LNCaP clone FGC (cell line): ENCODE measurements around the gene ATOH1.

Experiments used
- DNase-seq: peaks from one replicate; pipeline ENCODE4 v3.0.0-alpha.2; 2011; ENCODE audit warnings: low read depth
- H3K4me3 ChIP-seq: 2 replicates; pipeline ENCODE4 v1.5.1; 2011; ENCODE audit warnings: mild to moderate bottlenecking, low read depth, low read length, control low read depth
- TF ChIP-seq, protein P1 (sequence below): IDR thresholded peaks from 2 replicates; pipeline ENCODE4 v1.5.1; 2012; ENCODE audit warnings: mild to moderate bottlenecking; ENCODE audit not compliant: control insufficient read depth, insufficient read depth; ENCODE audit errors: extremely low read depth

The ATOH1 gene

DNA sequence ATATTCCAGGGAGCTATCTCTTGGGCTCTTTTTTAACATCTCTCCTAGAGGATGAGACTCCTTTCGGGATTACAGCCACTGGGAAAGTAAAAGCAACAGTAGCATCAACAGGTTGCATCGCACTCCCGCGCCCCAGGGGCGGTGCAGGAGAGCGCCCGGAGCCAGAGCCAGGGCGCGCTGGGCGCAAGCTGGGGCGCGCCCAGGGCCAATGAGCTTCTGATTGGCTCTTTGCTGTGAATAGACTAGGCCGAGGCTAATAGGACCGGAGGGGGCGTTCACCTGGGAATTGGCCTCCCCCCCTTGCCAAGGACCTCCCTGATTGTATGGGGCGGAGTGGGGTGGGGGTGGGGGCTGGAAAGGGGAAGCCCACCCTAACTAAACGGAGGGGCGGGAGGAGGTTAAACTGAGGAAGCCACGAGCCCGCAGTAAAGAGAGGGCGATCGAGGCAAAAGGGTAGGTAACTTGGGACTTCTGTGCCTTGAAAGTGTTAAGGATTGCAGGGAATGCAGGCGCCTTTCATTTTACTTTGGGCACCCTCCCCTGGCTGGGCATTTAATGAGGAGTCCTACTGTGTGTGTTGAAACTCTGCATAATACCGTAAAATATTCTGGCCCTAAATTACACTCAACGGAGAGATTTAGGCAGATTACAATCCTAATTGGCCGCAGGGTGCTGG is 1.1 kb upstream of the ATOH1 start:
- no peak for DNase-seq
- H3K4me3 ChIP-seq = no peak overlapping the region
- TF ChIP-seq, protein P1, sequence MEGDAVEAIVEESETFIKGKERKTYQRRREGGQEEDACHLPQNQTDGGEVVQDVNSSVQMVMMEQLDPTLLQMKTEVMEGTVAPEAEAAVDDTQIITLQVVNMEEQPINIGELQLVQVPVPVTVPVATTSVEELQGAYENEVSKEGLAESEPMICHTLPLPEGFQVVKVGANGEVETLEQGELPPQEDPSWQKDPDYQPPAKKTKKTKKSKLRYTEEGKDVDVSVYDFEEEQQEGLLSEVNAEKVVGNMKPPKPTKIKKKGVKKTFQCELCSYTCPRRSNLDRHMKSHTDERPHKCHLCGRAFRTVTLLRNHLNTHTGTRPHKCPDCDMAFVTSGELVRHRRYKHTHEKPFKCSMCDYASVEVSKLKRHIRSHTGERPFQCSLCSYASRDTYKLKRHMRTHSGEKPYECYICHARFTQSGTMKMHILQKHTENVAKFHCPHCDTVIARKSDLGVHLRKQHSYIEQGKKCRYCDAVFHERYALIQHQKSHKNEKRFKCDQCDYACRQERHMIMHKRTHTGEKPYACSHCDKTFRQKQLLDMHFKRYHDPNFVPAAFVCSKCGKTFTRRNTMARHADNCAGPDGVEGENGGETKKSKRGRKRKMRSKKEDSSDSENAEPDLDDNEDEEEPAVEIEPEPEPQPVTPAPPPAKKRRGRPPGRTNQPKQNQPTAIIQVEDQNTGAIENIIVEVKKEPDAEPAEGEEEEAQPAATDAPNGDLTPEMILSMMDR = no peak

DNA sequence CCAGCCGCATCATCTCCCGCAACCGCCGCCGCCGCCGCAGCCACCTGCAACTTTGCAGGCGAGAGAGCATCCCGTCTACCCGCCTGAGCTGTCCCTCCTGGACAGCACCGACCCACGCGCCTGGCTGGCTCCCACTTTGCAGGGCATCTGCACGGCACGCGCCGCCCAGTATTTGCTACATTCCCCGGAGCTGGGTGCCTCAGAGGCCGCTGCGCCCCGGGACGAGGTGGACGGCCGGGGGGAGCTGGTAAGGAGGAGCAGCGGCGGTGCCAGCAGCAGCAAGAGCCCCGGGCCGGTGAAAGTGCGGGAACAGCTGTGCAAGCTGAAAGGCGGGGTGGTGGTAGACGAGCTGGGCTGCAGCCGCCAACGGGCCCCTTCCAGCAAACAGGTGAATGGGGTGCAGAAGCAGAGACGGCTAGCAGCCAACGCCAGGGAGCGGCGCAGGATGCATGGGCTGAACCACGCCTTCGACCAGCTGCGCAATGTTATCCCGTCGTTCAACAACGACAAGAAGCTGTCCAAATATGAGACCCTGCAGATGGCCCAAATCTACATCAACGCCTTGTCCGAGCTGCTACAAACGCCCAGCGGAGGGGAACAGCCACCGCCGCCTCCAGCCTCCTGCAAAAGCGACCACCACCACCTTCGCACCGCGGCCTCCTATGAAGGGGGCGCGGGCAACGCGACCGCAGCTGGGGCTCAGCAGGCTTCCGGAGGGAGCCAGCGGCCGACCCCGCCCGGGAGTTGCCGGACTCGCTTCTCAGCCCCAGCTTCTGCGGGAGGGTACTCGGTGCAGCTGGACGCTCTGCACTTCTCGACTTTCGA is 654 bp downstream of the ATOH1 start:
- TF ChIP-seq, protein P1 = no peak
- no peak for DNase-seq

DNA sequence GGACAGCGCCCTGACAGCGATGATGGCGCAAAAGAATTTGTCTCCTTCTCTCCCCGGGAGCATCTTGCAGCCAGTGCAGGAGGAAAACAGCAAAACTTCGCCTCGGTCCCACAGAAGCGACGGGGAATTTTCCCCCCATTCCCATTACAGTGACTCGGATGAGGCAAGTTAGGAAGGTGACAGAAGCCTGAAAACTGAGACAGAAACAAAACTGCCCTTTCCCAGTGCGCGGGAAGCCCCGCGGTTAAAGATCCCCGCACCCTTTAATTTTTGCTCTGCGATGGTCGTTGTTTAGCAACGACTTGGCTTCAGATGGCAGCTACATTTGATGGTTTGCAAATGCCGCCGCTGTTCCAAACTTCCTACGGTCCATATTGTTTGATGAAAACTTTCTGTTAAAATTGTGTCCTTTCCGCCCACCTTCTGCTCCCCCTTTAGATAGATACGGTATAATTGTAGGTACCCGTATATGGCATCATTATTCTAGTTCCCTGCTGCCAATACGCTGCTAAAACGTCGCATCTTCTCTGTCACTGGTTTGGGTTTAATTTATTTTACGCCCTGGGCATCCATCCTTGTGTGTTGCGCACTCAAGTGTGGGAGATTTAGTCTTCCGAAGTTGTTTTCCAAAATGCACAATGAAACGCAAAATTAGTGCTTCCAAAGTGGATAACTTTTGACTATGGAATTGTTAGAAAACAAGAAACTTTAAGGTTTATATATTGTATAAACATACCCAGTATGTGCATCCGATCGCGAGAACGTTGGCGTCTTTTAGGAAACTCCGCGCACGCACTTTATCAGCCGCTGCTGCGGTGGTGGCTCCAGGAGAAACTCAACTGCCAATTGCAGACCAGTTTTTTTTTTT is 1.5 kb downstream of the ATOH1 start:
- TF ChIP-seq, protein P1 = no peak
- DNase-seq = no peak
- H3K4me3 ChIP-seq = no peak overlapping the region

More for the DNA sequence above, 654 bp downstream of the ATOH1 start:
- peak overlapping the region; percentile 47 for H3K4me3 ChIP-seq

DNA sequence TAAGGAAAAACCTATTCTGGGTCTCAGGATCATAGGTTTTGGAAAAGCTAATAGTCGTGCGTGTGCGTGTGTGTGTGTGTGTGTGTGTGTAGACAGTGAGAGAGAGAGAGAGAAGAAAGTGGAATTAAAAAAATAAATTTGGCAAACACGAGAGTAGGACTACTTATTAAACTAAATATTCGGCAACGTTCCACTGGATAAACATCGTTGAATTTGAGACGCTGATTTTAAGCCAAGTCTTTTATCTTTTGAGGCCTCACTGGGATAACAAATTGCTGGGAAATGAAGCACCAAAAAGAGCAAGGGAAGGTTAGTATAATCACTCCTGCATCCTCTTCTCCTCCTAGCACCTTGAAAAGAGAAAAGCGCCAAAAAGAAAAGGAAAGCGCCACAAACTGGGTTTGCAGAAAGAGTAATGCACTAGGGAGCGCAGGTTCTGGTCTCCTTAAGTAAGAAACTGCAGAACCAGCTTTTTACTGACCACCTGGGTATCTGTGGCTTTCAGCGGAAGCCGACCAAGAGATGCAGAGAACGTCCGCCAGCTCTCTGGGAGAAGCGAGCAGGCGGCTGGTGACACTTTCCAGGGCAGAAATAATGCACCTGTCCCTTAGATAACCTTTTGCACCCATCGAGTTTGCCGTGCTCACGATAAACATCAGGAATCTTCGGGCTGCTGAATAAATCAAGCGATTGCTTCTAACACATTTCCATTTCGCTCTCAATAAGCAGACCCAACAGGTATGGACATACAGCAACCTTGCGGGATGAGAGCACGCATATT is 3.4 kb downstream of the ATOH1 start:
- TF ChIP-seq, protein P1 = no peak
- peak overlapping the region; percentile 28 for H3K4me3 ChIP-seq
- DNase-seq = peak; percentile 66

DNA sequence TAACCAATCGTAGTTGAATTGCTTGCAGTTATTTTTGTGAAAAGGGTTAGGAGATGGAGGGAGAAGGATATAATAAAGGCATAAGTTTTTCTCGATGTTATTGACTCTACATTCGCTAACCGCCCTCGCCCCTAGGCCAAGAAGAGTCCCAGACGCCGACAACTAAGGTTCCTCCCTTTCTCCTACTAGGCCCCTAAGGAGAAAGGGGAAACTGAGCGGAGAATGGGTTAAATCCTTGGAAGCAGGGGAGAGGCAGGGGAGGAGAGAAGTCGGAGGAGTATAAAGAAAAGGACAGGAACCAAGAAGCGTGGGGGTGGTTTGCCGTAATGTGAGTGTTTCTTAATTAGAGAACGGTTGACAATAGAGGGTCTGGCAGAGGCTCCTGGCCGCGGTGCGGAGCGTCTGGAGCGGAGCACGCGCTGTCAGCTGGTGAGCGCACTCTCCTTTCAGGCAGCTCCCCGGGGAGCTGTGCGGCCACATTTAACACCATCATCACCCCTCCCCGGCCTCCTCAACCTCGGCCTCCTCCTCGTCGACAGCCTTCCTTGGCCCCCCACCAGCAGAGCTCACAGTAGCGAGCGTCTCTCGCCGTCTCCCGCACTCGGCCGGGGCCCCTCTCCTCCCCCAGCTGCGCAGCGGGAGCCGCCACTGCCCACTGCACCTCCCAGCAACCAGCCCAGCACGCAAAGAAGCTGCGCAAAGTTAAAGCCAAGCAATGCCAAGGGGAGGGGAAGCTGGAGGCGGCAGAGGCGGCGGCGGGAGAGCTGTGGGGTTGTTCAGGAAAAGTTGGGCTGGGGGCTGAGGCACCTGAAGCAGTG is 5.9 kb downstream of the ATOH1 start:
- no peak for DNase-seq
- TF ChIP-seq, protein P1 = no peak
- H3K4me3 ChIP-seq = no peak overlapping the region
